Sigmoid colon (tissue), 4 donors: ENCODE data around the gene CBX6.

Experiments
- CTCF ChIP-seq, 4 experiments: fragments of 450-650 bp in 3 of 4; fragments of 200-600 bp in 1 of 4; IDR thresholded peaks; one replicate each; pipeline ENCODE4 v1.5.1; 2016 to 2019; ENCODE audit warnings: antibody characterized with exemption in 4 of 4, mild to moderate bottlenecking in 3 of 4, moderate library complexity in 2 of 4
- EP300 ChIP-seq, 4 donors: sonication (generic); formaldehyde crosslinking; IDR thresholded peaks; one replicate each; pipeline ENCODE4 v1.6.1; 2017; ENCODE audit warnings: antibody characterized with exemption in 4 of 4
- POLR2A ChIP-seq, 2 donors: fragments of 450-650 bp; IDR thresholded peaks; one replicate each; pipeline ENCODE4 v1.6.1; 2016; ENCODE audit warnings: antibody characterized with exemption in 2 of 2, mild to moderate bottlenecking in 2 of 2, moderate library complexity in 2 of 2

- TF ChIP-seq CTCF (IDR thresholded peaks at IDR 0.05) (no peak), POLR2A (IDR thresholded peaks at IDR 0.05) (no peak), EP300 (IDR thresholded peaks at IDR 0.05) (no peak)
Observed at GRCh38 chr22:38878001-38878400, 6.0 kb upstream of the CBX6 start.
